GM19023 (cell line): ENCODE data around the gene RASAL2.
"Not testable (repeated sequence)": the region's sequence is repeated elsewhere in the genome, so short reads cannot be mapped to it uniquely, and the experiment has no call there.

Experiments
- ATAC-seq: cut with Tn5 transposase; IDR thresholded peaks from one replicate; pipeline ENCODE4 v1.9.1; 2021; ENCODE audit warnings: mild to moderate bottlenecking, moderate library complexity; ENCODE audit not compliant: unreplicated experiment

RASAL2 gene

GRCh38 chr1:178109348-178110143 lies 15.6 kb downstream of the RASAL2 start:
- ATAC-seq, result no peak

- no peak for ATAC-seq
These were observed 21.4 kb downstream of the RASAL2 start for GRCh38 chr1:178115260-178115659.

DNA sequence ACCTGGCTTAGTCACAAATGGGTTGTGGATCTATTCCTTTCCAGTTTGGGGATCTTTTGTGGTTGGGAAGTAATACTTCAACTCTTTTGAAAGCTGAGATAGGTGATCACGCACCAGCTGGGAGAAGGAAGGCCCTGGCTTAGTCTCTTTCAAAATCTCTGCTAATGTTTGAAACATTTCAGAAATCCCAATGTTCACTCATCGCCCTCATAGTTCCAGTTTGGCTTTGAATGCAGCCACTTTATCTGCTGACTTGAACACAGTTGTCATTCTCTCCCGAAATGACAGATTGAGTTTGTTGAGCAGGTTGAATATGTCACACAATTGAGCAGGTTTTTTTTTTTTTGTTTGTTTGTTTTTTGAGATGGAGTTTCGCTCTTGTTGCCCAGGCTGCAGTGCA lies 24.6 kb downstream of the RASAL2 start:
- ATAC-seq, result no peak

GRCh38 chr1:178119628-178120027 lies 25.7 kb downstream of the RASAL2 start:
- no peak for ATAC-seq

DNA sequence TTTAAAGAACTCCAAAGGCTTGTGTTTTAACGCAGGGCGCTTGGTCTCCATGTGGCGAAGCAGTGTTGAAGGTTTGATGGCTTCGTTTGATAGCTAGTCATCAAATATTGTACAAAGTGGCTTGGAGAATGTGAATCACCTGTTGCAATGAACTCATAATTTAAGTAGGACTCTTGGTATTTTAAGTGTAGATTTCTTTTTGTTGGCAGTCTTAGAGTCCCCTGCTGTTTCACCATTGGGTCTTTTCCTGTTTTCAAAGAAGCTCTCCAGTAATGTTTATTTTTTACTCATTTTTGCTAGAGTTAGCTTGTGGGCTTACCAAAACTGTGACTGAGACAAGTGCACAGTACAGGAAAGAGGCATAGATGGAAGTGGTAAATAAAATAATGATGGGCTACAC lies 26.2 kb downstream of the RASAL2 start:
- no peak for ATAC-seq

DNA sequence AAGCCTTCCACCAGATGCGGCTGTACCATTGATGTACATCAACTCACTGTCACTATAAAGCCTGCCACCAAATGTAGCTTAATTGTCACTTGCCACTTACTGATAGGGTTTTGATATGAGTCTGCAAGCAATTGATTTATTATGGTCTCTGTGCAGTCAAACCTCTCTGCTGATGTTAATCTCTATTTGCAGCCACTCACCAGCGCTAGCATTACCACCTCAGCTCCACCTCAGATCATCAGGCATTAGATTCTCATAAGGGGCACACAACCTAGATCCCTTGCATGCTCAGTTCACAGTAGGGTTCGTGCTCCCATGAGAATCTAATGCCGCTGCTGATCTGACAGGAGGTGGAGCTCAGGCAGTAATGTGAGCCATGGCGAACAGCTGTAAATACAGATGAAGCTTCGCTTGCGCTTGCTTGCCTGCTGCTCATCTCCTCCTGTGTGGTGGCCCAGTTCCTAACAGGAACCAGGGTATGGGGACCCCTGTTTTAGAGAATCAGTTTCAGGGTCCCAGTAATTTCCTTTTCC lies 26.7 kb downstream of the RASAL2 start:
- ATAC-seq, result not testable (repeated sequence)

GRCh38 chr1:178121883-178122282 lies 28.0 kb downstream of the RASAL2 start:
- ATAC-seq, result no peak

- ATAC-seq, result no peak
These were observed 28.4 kb downstream of the RASAL2 start for GRCh38 chr1:178122283-178122682.

GRCh38 chr1:178124115-178124514 lies 30.2 kb downstream of the RASAL2 start:
- no peak for ATAC-seq

- no peak for ATAC-seq
These were observed 32.4 kb downstream of the RASAL2 start for GRCh38 chr1:178126261-178126660.

DNA sequence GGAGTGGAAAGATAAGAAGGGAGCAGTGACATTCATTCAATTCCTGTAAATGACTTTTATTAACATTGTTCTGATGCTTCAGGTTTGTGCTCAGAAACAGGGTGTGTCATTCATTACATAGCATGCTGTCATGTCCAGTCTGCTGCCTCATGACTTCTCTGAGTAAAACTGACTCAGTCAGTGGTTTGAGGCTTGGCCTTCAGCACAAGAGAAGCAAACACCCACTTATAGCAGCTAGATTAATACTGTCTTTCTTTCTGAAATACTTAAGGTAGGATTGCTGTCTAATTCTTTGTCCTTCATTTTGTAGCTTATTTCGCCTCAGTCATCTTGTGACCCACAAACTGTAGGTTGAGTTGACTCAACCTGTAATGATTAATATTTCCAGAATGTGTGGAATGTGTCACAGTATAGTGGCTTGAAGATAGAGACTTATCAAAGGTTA lies 32.9 kb downstream of the RASAL2 start:
- ATAC-seq, result no peak

- no peak for ATAC-seq
These were observed 33.7 kb downstream of the RASAL2 start for GRCh38 chr1:178127482-178128191.

- no peak for ATAC-seq
These were observed 39.5 kb downstream of the RASAL2 start for GRCh38 chr1:178133239-178133989.

DNA sequence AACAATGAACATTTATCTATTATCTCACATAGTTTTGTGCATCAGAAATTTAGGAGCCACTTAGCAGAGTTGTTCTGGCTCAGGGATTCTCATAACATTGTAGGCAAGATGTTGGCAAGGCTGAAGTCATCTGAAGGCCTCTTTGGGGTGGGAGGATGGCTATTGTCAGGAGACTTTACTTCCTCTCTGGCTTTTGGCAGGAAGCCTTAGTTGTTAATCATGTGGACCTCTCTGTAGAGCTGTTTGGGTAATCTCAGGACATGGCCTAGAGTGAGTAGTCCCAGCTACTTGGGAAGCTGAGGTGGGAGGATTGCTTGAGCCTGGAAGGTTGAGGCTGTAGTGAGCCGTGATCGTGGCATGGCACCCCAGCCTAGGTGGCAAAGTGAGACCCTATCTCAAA lies 40.2 kb downstream of the RASAL2 start:
- no peak for ATAC-seq

- no peak for ATAC-seq
These were observed 43.3 kb downstream of the RASAL2 start for GRCh38 chr1:178137238-178137637.

DNA sequence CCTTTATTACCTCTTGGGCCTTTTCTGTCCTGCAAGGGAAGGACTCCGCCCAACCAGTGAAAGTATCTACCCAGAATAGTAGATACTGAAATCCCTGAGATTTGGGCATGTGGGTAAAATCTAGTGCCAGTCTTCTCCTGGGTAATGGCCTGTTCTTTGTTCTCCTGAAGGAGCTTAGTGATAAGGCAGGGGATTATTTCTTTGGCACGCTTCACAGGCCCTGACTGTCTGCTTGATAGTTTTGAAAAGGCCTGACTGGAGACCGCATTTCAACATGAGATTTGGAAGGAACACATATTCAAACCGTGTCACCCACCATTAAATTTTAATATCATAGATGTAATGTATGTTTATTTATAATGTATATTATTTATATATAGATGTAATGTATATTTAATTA lies 48.9 kb downstream of the RASAL2 start:
- no peak for ATAC-seq

DNA sequence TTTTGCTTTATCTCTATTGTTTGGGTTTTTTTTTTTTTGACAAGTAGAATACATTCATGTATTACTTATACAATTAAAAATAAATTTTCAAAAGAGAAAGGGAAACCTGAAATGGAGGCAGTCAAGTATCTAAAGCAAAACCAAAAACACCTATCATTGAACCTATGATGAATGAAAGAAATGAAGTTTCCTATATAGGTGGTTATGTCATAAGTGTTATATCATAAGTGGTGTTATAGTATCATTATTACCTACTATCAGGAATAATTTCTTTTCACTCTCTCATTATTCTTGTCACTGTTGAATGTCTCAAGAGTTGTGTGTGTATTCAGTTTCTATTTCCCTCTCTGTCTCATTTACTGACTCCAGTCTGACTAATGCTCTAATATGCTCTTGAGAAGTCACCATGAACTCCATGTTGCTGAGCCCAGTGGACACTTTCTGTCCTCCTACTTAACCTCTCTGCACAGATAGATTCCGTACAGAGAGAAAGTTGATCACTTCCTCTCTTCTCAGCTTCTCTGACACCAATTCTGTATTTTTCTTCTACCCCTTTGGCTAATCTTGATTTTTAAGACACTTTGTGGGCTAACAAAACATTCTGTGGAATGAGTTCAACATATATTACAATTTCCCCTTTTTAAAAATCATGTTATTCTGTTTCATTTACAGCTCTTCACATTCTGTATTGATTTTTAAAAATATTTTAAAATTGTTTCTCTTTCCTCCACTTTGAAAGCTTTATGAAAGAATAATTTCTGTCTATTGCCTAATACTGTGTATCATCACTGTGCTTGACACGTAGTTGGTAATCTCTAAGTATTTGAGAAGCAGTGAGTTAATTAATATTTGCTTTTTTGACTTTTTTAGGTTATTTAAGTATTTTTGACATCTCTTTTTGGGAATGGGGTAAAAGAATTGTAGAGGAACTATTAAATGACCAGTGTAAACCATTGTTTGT lies 50.1 kb downstream of the RASAL2 start:
- ATAC-seq, result no peak

- no peak for ATAC-seq
These were observed 51.7 kb downstream of the RASAL2 start for GRCh38 chr1:178145605-178146004.

DNA sequence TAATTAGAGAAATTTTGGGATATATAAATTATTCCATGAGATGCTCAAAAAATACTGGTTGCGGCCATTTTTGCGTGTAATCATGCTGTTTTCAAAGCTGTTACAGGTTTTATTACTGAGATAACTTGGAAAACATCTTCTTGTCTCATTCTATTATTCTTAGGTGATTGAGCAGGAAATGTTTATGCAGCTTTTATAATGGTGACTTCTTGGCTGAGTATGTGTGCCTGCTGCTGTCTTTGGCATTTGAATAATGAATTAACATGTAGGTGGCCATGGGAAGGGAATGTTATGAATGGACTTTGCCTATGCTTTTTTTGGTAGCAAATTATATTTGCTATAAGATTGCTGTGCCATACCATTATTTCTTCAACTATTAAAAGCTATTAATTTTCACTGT lies 52.5 kb downstream of the RASAL2 start:
- no peak for ATAC-seq

DNA sequence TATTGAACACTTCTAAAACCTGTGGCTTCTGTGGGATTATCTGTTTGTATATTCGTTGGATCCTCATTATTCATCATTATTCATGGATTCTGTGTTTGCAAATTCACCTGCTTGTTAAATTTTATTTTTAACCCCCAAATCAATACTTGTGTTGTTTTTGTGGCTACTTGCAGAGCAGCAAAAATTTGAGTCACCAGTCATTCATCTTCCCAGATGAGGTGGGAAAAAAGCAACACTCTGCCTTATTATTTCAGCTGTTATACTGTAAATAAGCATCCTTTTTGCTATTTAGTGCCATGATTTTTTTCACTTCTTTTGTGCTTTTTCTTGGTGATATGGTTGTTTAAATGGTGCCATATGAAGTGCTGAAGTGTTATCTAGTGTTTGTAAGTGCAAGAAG lies 56.7 kb downstream of the RASAL2 start:
- no peak for ATAC-seq
